NCI-H226 (cell line): Measurements from ENCODE around the gene ZNF638.
"Not testable (repeated sequence)": the region's sequence is repeated elsewhere in the genome, so short reads cannot be mapped to it uniquely, and the experiment has no call there.

ENCODE experiments used
- DNase-seq: peaks from one replicate; pipeline ENCODE4 v3.0.0-alpha.2; 2015

The ZNF638 gene

DNA sequence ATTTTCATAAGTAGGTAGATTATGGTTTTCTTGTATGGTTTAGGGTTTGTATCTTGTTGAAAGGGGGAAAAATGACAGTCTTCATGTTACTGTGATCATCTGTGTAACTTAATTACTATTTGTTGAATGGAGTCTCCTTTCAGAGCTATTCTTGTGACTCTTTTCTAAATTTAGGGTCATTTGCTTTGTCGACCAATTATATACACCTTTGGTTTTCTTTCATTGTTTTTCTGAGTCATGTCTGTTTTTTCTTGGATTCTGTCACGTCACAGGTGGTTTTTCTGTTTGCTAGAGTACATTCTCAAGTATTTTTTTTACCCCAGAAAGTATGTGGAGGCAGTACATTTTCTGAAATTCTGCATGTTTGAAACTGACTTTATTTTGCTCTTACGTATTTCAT lies 78.0 kb downstream of the ZNF638 start:
- DNase-seq = no peak

GRCh38 chr2:71410696-71411095 lies 79.1 kb downstream of the ZNF638 start:
- DNase-seq = no peak

DNA sequence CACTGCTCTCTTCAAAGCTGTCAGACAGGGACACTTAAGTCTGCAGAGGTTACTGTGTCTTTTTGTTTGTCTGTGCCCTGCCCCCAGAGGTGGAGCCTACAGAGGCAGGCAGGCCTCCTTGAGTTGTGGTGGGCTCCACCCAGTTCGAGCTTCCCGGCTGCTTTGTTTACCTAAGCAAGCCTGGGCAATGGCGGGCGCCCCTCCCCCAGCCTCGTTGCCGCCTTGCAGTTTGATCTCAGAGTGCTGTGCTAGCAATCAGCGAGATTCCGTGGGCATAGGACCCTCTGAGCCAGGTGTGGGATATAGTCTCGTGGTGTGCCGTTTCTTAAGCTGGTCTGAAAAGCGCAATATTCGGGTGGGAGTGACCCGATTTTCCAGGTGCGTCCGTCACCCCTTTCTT lies 85.3 kb downstream of the ZNF638 start:
- not testable (repeated sequence) for DNase-seq

DNA sequence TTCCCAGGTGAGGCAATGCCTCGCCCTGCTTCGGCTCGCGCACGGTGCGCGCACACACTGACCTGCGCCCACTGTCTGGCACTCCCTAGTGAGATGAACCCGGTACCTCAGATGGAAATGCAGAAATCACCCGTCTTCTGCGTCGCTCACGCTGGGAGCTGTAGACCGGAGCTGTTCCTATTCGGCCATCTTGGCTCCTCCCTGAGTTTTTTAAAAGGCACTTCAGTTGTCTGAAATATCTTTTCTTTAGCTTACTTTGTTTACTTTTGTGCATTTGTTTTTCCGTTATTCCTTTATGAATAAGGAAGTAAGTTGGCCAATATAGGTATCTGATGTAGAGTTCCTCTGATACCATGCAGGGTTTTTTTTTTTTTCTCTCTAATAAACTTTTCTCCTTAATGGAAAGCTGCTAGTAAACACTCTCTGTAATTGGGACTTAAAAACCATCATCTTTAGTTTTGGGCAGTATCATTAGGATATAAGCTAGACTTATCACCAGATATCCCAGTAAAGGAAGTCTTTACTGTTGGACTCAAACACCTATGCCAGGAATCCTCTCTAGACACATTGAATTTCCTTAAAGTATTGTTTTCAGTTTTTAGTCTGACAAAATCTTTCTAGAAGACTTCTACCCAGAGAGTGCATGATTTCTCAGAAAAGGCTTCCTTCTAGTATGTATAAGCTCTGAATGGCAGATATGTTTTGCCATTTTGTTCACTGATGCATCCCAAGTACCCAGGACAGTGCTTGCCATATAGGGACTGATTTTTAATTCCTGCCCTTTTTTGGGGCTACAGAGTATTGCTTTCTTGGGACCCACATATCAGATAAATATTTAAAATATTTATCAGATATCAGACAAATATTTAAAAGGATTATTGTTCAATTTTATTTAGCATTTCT lies 86.0 kb downstream of the ZNF638 start:
- no peak for DNase-seq

- no peak for DNase-seq
Measured at GRCh38 chr2:71419145-71419544, 87.6 kb downstream of the ZNF638 start.

GRCh38 chr2:71419976-71420375 lies 88.4 kb downstream of the ZNF638 start:
- DNase-seq = no peak

DNA sequence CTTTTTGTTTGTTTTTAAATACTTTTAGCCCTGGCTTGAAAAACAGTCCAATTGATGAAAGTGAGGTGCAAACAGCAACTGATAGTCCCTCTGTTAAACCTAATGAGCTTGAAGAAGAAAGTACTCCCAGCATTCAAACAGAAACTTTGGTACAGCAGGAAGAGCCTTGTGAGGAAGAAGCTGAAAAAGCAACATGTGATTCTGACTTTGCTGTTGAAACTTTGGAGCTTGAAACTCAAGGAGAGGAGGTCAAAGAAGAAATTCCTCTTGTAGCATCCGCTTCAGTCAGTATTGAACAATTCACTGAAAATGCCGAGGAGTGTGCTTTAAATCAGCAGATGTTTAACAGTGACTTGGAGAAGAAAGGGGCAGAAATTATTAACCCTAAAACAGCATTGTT lies 91.2 kb downstream of the ZNF638 start:
- DNase-seq = no peak

DNA sequence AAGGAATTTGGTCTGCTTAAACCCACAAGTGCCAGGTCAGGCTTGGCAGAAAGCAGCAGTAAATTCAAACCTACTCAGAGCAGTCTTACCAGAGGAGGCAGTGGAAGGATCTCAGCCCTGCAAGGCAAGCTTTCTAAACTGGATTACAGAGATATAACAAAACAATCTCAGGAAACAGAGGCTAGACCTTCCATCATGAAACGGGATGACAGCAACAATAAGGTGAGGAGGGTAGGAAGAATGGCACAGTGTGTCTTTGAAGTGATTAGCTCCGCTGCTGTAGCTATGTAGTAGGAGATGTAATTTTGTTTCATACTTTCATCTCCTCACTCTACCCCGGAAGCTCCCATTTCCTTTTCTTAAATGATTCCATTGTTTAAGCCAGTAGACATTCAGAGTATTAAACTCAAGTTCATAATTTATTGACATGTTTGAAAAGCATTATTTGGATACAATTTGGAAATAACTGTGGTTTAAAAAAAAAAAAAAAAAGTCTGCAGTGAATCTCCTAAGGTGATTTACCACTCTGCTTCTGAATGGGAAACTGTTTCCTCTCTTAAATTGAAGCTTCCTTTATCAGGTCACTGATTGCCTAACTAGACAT lies 92.3 kb downstream of the ZNF638 start:
- DNase-seq = no peak

GRCh38 chr2:71426721-71427120 lies 95.1 kb downstream of the ZNF638 start:
- no peak for DNase-seq

DNA sequence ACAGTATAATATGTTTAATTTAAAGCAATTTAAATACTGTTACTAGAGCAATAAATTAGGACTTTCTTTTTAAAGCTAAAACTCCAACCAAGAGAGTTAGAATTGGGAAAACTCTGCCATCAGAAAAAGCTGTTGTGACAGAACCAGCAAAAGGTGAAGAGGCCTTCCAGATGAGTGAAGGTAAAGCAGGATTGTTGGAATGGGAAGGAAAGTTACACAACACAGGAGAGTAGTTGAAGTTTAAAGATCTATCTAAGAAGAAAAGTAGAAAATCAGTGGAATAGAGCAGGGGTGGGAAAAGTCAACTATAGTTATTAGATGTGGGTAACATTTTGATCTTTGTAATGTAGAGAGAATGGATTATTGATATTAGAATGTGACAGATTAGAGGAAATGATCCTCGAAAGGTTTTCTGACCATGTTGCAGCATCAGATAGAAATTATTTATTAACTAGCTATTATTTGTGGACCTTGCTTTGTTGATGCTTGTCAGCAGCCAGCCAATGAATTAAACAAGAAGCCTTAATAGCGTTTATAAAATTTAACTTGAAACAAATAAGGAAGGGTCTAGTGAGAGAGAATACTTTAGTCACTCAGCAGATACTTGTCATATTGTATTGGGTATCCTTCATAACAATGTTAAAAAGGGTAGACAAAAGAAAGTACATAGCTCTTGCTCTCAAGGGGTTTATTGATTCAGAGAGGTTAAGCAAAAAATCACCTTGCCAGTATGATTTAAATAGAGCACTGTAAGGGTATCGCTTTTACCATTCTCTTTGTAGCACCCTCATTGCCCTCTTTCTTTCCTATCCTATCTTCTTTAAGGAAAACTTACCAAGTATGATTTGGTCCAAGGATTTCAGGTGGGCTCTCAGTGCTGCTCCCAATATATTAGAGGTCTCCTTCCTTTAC lies 97.1 kb downstream of the ZNF638 start:
- DNase-seq = no peak

DNA sequence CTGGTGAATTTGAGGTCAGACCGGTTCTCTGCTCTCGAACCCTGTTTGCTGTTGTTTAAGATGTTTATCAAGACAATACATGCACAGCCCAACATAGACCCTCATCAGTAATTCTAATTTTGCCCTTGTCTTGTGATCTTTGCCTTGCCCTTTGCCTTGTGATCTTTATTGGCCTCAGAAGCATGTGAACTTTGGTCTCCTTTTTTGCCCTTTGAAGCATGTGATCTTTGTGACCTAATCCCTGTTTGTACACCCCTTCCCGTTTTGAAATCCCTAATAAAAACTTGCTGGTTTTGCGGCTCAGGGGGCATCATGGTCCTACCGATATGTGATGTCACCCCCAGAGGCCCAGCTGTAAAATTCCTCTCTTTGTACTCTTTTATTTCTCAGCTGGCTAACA lies 113.6 kb downstream of the ZNF638 start:
- not testable (repeated sequence) for DNase-seq

DNA sequence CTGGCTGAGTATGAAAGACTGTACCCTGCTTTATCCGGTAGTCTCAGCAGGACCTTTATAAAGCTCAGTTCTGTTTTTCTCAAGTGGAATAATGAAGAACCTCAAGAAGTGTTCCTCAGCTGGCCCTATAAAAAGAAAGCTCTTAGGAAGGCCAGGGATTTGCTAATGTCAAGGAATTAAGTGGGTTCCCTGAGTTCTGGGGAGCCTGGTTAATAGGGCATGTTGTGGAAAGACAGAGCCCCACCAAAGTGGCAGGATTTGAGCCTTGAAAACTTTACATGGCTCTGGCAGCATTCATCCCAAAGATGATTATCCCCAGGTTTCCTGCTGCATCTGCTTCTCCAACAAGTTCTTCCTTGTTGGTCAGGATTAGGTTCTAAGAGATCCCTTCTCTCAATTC lies 114.9 kb downstream of the ZNF638 start:
- DNase-seq = no peak

DNA sequence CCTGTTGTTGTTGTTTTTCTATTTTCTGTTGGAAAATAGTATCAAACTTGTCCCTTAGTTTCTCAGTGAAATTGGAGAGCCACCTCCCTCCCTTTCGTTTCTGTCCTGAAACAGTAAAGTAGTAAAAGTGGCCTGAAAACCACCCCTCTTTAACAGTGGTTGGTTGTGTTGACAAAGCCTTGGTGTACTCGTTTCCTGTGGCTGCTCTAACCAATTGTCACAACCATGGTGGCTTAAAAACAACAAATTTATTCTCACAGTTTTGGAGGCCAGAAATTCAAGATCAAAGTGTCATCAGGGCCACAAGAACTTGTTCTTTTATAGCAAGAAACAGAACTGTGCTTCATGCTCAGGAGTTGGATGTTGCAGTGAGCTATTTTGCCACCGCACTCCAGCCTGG lies 117.8 kb downstream of the ZNF638 start:
- DNase-seq = no peak

- peak; percentile 53 for DNase-seq
Measured at GRCh38 chr2:71451705-71452104, 120.1 kb downstream of the ZNF638 start.

DNA sequence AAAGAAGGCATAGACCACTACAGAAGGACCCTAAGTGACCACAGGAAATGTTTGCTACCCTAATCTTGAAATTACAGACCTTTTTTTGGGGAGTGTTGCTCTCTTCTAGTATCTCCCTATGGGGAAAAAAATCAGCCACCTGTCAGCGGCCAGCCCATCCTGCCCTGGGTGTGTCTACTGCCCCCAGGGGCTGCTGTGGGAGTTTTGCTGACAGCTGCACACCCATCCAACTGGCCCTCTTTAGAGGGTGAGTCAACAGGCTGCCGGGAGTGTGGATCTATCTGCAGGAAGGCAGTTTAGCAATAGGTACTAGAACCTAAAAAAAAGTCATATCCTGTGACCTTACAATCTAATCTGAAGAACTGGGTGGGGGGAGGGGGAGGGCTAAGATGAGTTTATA lies 121.0 kb downstream of the ZNF638 start:
- DNase-seq = peak; percentile 90

DNA sequence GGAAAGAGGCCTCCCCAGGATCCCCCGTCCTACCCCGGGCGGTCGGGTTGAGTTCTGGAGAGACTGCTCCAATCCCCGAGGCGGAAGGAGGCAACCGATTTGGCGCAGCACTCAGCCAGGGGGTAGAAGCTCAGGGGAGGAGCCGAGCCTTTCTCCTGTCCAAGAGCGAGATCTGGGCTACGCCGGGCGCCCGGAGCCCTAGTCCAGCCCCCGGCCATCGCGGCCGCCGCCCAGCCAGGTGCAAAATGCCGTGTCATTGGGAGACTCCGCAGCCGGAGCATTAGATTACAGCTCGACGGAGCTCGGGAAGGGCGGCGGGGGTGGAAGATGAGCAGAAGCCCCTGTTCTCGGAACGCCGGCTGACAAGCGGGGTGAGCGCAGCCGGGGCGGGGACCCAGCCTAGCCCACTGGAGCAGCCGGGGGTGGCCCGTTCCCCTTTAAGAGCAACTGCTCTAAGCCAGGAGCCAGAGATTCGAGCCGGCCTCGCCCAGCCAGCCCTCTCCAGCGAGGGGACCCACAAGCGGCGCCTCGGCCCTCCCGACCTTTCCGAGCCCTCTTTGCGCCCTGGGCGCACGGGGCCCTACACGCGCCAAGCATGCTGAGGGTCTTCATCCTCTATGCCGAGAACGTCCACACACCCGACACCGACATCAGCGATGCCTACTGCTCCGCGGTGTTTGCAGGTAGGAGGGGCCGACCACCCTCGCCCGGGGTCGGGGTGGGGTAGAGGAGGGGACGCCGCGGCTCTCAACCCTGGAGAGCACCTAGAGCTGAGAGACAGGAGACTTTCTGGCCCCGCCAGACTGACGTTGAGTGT lies 122.0 kb downstream of the ZNF638 start, which contains the start of gene DYSF:
Gene DYSF, plus strand, starts transcription at position 158 of the 817 bp plus-strand sequence.
- peak; percentile 71 for DNase-seq

GRCh38 chr2:71454221-71455010 lies 122.8 kb downstream of the ZNF638 start:
- DNase-seq = no peak

- no peak for DNase-seq
Measured at GRCh38 chr2:71455011-71455740, 123.6 kb downstream of the ZNF638 start.

GRCh38 chr2:71455741-71456569 lies 124.4 kb downstream of the ZNF638 start:
- peak; percentile 42 for DNase-seq

DNA sequence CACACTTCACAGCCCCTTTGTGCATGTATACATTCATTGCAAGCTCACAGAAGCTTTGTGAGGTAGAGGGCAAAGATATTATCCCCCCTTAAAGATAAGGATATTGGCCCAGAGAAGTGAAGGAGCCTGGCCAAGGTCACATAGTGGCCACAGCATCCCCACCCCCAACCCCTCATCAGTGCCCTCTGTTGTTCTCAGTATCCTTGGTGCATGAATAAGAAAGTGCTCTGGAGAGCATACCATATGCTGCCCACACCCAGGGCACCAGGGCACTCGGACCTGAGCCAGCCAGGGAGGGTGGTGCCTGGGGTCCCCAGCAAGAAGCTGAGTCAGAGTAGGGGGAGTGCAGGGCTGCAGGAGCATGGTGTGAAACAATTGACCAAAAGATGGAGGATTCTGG lies 125.0 kb downstream of the ZNF638 start:
- DNase-seq = no peak
